Endothelial cell of umbilical vein (primary cell): ENCODE results near the gene PBX2. TPM values are rescaled to one million over a fixed set of nuclear protein-coding genes. Genes with fewer than 3 reads are reported as not detected.
A peak's percentile ranks its signal among the peaks of the same experiment; 100 is the strongest.

ENCODE experiments used
- BruUV-seq: library from RNA; stranded (reverse); fragments of 400-500 nt; replicated peaks from 2 replicates; lab custom pipeline; 2021; lab: Mats Ljungman, UMichigan
- CTCF ChIA-PET: fragments of 300-600, 350-600 bp; sonication (Branson Sonifier 250); formaldehyde crosslinking; loops from one replicate; lab custom pipeline; 2021; ENCODE audit warnings: antibody characterized with exemption, inconsistent platforms; lab: Charles Lee
- POLR2A ChIA-PET: fragments of 300-600, 350-600 bp; sonication (Branson Sonifier 250); formaldehyde crosslinking; loops from one replicate; lab custom pipeline; 2021; ENCODE audit warnings: antibody characterized with exemption, inconsistent platforms; lab: Charles Lee
- DNase-seq: peaks from one replicate; pipeline ENCODE4 v3.0.0-alpha.2; 2011; ENCODE audit warnings: low read depth, low spot score
- FAIRE-seq: peaks from 2 replicates; lab custom pipeline; 2011; peaks lifted over from hg19 to GRCh38; lab: Jason Lieb, UNC
- H2AFZ ChIP-seq: 2 replicates; pipeline ENCODE4 v1.6.0; 2012; ENCODE audit warnings: low read depth, low read length, control low read depth, inconsistent platforms
- H3K27ac ChIP-seq: 2 replicates; pipeline ENCODE4 v1.5.1; 2011; ENCODE audit warnings: low read depth, mild to moderate bottlenecking, control low read depth, low read length, moderate library complexity; ENCODE audit not compliant: insufficient read depth
- H3K27me3 ChIP-seq, 2 experiments: 2 replicates each; pipeline versions ENCODE4 v1.6.0 to v1.6.1; 2011; ENCODE audit warnings: low read length in 2 of 2, mixed read lengths in 1 of 2; ENCODE audit not compliant: control insufficient read depth in 2 of 2, insufficient read depth in 2 of 2
- H3K36me3 ChIP-seq, 2 experiments: 2 replicates in 1 of 2; 3 replicates in 1 of 2; pipeline ENCODE4 v1.5.1; 2011; ENCODE audit warnings: low read length in 2 of 2, mild to moderate bottlenecking in 1 of 2, moderate library complexity in 1 of 2; ENCODE audit not compliant: control insufficient read depth in 2 of 2, insufficient read depth in 2 of 2; ENCODE audit errors: extremely low read depth in 1 of 2
- H3K4me1 ChIP-seq: 3 replicates; pipeline ENCODE4 v1.5.1; 2011; ENCODE audit warnings: mild to moderate bottlenecking, low read length; ENCODE audit not compliant: control insufficient read depth, insufficient read depth; ENCODE audit errors: extremely low read depth
- H3K4me2 ChIP-seq: 2 replicates; pipeline ENCODE4 v1.6.1; 2011; ENCODE audit warnings: low read length, control low read depth, mixed read lengths; ENCODE audit not compliant: insufficient read depth
- H3K4me3 ChIP-seq, 3 experiments: fragments of 200-600 bp in 1 of 3; sonication (generic), shearing (Covaris generic) in 1 of 3; replicated peaks in 1 of 3; 2 replicates each; pipeline ENCODE4 v1.5.1; 2011 to 2016; ENCODE audit warnings: control low read depth in 3 of 3, low read length in 3 of 3, mild to moderate bottlenecking in 2 of 3, inconsistent platforms in 1 of 3, low read depth in 1 of 3, moderate library complexity in 1 of 3; ENCODE audit not compliant: insufficient read depth in 1 of 3
- H3K79me2 ChIP-seq: 2 replicates; pipeline ENCODE4 v1.6.0; 2012; ENCODE audit warnings: low read length, inconsistent platforms; ENCODE audit not compliant: control insufficient read depth, insufficient read depth
- H3K9ac ChIP-seq: replicated peaks from 2 replicates; pipeline ENCODE3; 2011; ENCODE audit warnings: low read length, control low read depth; ENCODE audit not compliant: insufficient read depth; ENCODE audit errors: extremely low read depth
- H3K9me1 ChIP-seq: replicated peaks from 3 replicates; pipeline ENCODE4 v1.6.0; 2011; ENCODE audit warnings: mild to moderate bottlenecking, low read length; ENCODE audit not compliant: control insufficient read depth, insufficient read depth; ENCODE audit errors: extremely low read depth
- H3K9me3 ChIP-seq: replicated peaks from 2 replicates; pipeline ENCODE4 v1.5.1; 2012; ENCODE audit warnings: low read length, inconsistent platforms; ENCODE audit not compliant: control insufficient read depth, insufficient read depth
- H4K20me1 ChIP-seq: replicated peaks from 2 replicates; pipeline ENCODE3; 2011; ENCODE audit warnings: mild to moderate bottlenecking, low read length; ENCODE audit not compliant: control insufficient read depth, insufficient read depth; ENCODE audit errors: extremely low read depth
- CTCF ChIP-seq, 2 donors: IDR thresholded peaks; 1 replicate in 1 of 2; 2 replicates in 1 of 2; pipeline ENCODE4 v1.5.1; 2011; ENCODE audit warnings: low read length in 2 of 2, mild to moderate bottlenecking in 2 of 2, moderate library complexity in 2 of 2, control low read depth in 1 of 2, inconsistent platforms in 1 of 2, low read depth in 1 of 2; ENCODE audit not compliant: insufficient read depth in 1 of 2; ENCODE audit errors: extremely low read depth in 1 of 2
- EZH2 ChIP-seq: IDR thresholded peaks from 2 replicates; pipeline ENCODE4 v1.6.1; 2012; ENCODE audit warnings: borderline replicate concordance, low read depth, mild to moderate bottlenecking, moderate library complexity, low read length, inconsistent platforms; ENCODE audit not compliant: severe bottlenecking
- GATA2 ChIP-seq: IDR thresholded peaks from 2 replicates; pipeline ENCODE4 v1.7.0; 2011; ENCODE audit warnings: low read depth, mild to moderate bottlenecking, moderate library complexity, mixed read lengths, low read length; ENCODE audit not compliant: insufficient read length, insufficient read depth
- MAX ChIP-seq: IDR thresholded peaks from 2 replicates; pipeline ENCODE4 v1.6.1; 2011; ENCODE audit not compliant: insufficient read depth, insufficient read length
- MYC ChIP-seq: IDR thresholded peaks from one replicate; pipeline ENCODE4 v1.6.1; 2011; ENCODE audit warnings: mild to moderate bottlenecking, low read depth, low read length
- POLR2A ChIP-seq: IDR thresholded peaks from 2 replicates; pipeline ENCODE4 v1.6.1; 2012; ENCODE audit warnings: low read depth, mild to moderate bottlenecking, control low read depth, low read length
- POLR2AphosphoS5 ChIP-seq: IDR thresholded peaks from 2 replicates; pipeline ENCODE4 v1.6.1; 2012; ENCODE audit warnings: low read depth, mild to moderate bottlenecking, control low read depth, low read length, moderate library complexity; ENCODE audit not compliant: insufficient read depth
- dilution Hi-C: fragments of 300-500 bp; cut with MboI; formaldehyde crosslinking; loops from one replicate; pipeline ENCODE4 v1.15.0; 2019; ENCODE audit warnings: low sequenced_read_pairs; ENCODE audit not compliant: extremely low pct_ligation_motif_present
- intact Hi-C: fragments of 100-400 bp; cut with micrococcal nuclease; formaldehyde crosslinking; loops from one replicate; pipeline ENCODE4 v1.10.0; 2022
- polyA plus RNA-seq, 4 experiments: library from polyadenylated mRNA; depleted of rRNA in 3 of 4; stranded (reverse) in 3 of 4; unstranded in 1 of 4; fragments of >200 nt; gene quantifications; 2 replicates each; pipeline versions ENCODE4 v1.2.1 to v1.2.3, GENCODE V29; 2011 to 2012; ENCODE audit warnings: missing spikeins in 1 of 4
- total RNA-seq: library from RNA; stranded (reverse); gene quantifications from 2 replicates; pipeline ENCODE4 v1.2.3, GENCODE V29; 2021

The PBX2 gene
- total and polyA plus RNA-seq, 2 donors (not counting 3 experiments of a cell fraction or from before 2014, with no cell fraction given) = 82.3 to 100 TPM

- peak overlapping the region; percentile 47 for H3K27ac ChIP-seq
- no peaks in the 10 kb centered on the region for H3K9me3 ChIP-seq
- intact Hi-C loops = loop anchor here (5.0 kb wide), 2 partner anchors 218 to 797 kb away; partner anchors contain the start of genes NELFE and SKIC2
- H3K4me2 ChIP-seq = peak overlapping the region; percentile 82
- peak overlapping the region; percentile 52 to 70 (median 62) for H3K4me3 ChIP-seq
- no TSS peak for BruUV-seq
- H3K27me3 ChIP-seq = no peaks in the 10 kb centered on the region
- ChIA-PET POLR2A (no interaction called here), CTCF (no interaction called here)
- H2AFZ ChIP-seq = no peak overlapping the region
- peaks cover 21% of the 10 kb centered on the region for H3K79me2 ChIP-seq
- dilution Hi-C loops = no loop called here
- H3K36me3 ChIP-seq = peaks cover 0 to 8% of the 10 kb centered on the region in 2 experiments
- TF ChIP-seq EZH2 (no peak), CTCF (IDR thresholded peaks at IDR 0.05; ENCODE audit: extremely low read depth in 1 of 2, insufficient read depth in 1 of 2, low read depth in 1 of 2, low read length in 2 of 2) (no peak), MYC (no peak), POLR2A (no peak), MAX (no peak), POLR2AphosphoS5 (no peak), GATA2 (no peak)
- H3K9ac ChIP-seq = peak overlapping the region; percentile 84
- H3K9me1 ChIP-seq = no peaks in the 10 kb centered on the region
- FAIRE-seq = peak; percentile 12
- H4K20me1 ChIP-seq = no peaks in the 10 kb centered on the region
- peaks cover 30% of the 10 kb centered on the region for H3K4me1 ChIP-seq
- DNase-seq = no peak
These were observed 14.7 kb downstream of the PBX2 start for GRCh38 chr6:32175322-32175710.
